Effector CD4-positive, alpha-beta T cell (primary cell): Measurements from ENCODE around the gene SESN1.
"Not testable (repeated sequence)": the region's sequence is repeated elsewhere in the genome, so short reads cannot be mapped to it uniquely, and the experiment has no call there.

Experiments
- DNase-seq: peaks from one replicate; pipeline ENCODE4 v3.0.0-alpha.2; 2020

The SESN1 gene

GRCh38 chr6:109093732-109094415, 772 bp downstream of the SESN1 start:
- DNase-seq: no peak

- no peak for DNase-seq
Measured at GRCh38 chr6:109092074-109092473, 2.6 kb downstream of the SESN1 start.

GRCh38 chr6:109091314-109092024, 3.2 kb downstream of the SESN1 start:
- no peak for DNase-seq

GRCh38 chr6:109088995-109089394, 5.7 kb downstream of the SESN1 start:
- DNase-seq: no peak

- no peak for DNase-seq
Measured at GRCh38 chr6:109087661-109088264, 6.9 kb downstream of the SESN1 start.

- DNase-seq: not testable (repeated sequence)
Measured at GRCh38 chr6:109084146-109084545, 10.5 kb downstream of the SESN1 start.

GRCh38 chr6:109083657-109084056, 11.0 kb downstream of the SESN1 start:
- no peak for DNase-seq

- DNase-seq: no peak
Measured at GRCh38 chr6:109082188-109082577, 12.5 kb downstream of the SESN1 start.

- DNase-seq: no peak
Measured at GRCh38 chr6:109081516-109082187, 13.0 kb downstream of the SESN1 start.

- DNase-seq: no peak
Measured at GRCh38 chr6:109081026-109081425, 13.6 kb downstream of the SESN1 start.

GRCh38 chr6:109079981-109080380, 14.7 kb downstream of the SESN1 start:
- no peak for DNase-seq

GRCh38 chr6:109076377-109076776, 18.3 kb downstream of the SESN1 start:
- no peak for DNase-seq

- DNase-seq: no peak
Measured at GRCh38 chr6:109075934-109076333, 18.7 kb downstream of the SESN1 start.

GRCh38 chr6:109074133-109074415, 20.6 kb downstream of the SESN1 start:
- no peak for DNase-seq

GRCh38 chr6:109073344-109074132, 21.1 kb downstream of the SESN1 start:
- peak; percentile 60 for DNase-seq

- no peak for DNase-seq
Measured at GRCh38 chr6:109071125-109071917, 23.3 kb downstream of the SESN1 start.

GRCh38 chr6:109069746-109070145, 24.9 kb downstream of the SESN1 start:
- DNase-seq: no peak

- no peak for DNase-seq
Measured at GRCh38 chr6:109062767-109063352, 31.8 kb downstream of the SESN1 start.

GRCh38 chr6:109062216-109062615, 32.4 kb downstream of the SESN1 start:
- no peak for DNase-seq

- no peak for DNase-seq
Measured at GRCh38 chr6:109060571-109060970, 34.1 kb downstream of the SESN1 start.

GRCh38 chr6:109059571-109060021, 35.0 kb downstream of the SESN1 start:
- DNase-seq: no peak

GRCh38 chr6:109059153-109059552, 35.5 kb downstream of the SESN1 start:
- DNase-seq: no peak
